NCI-H1092 treated with DMSO at 0.1 percent for 48 hours (cell line): ENCODE measurements around the gene PBX3.
"Not testable (repeated sequence)": the region's sequence is repeated elsewhere in the genome, so short reads cannot be mapped to it uniquely, and the experiment has no call there.

Experiments used
- DNase-seq: peaks from one replicate; lab custom pipeline; 2025; lab: John Stamatoyannopoulos, UW

The PBX3 gene

GRCh38 chr9:125822902-125823301, 75.7 kb downstream of the PBX3 start:
- no peak for DNase-seq

- not testable (repeated sequence) for DNase-seq
Measured at GRCh38 chr9:125823874-125824406, 76.8 kb downstream of the PBX3 start.

- DNase-seq: no peak
Measured at GRCh38 chr9:125825762-125826161, 78.6 kb downstream of the PBX3 start.

- no peak for DNase-seq
Measured at GRCh38 chr9:125826850-125827249, 79.7 kb downstream of the PBX3 start.

- no peak for DNase-seq
Measured at GRCh38 chr9:125829743-125830142, 82.6 kb downstream of the PBX3 start.

GRCh38 chr9:125831054-125831453, 83.9 kb downstream of the PBX3 start:
- no peak for DNase-seq

GRCh38 chr9:125831616-125832015, 84.4 kb downstream of the PBX3 start:
- DNase-seq: no peak

GRCh38 chr9:125835655-125836054, 88.5 kb downstream of the PBX3 start:
- DNase-seq: no peak

- no peak for DNase-seq
Measured at GRCh38 chr9:125839317-125839716, 92.1 kb downstream of the PBX3 start.

GRCh38 chr9:125841444-125841843, 94.3 kb downstream of the PBX3 start:
- DNase-seq: no peak

- no peak for DNase-seq
Measured at GRCh38 chr9:125842242-125842641, 95.1 kb downstream of the PBX3 start.

- peak; percentile 93 for DNase-seq
Measured at GRCh38 chr9:125843646-125844045, 96.5 kb downstream of the PBX3 start.

GRCh38 chr9:125844611-125845010, 97.4 kb downstream of the PBX3 start:
- no peak for DNase-seq

GRCh38 chr9:125845271-125845808, 98.2 kb downstream of the PBX3 start:
- no peak for DNase-seq

GRCh38 chr9:125847735-125848134, 100.6 kb downstream of the PBX3 start:
- no peak for DNase-seq

- DNase-seq: no peak
Measured at GRCh38 chr9:125850106-125850632, 103.0 kb downstream of the PBX3 start.

- peak; percentile 38 for DNase-seq
Measured at GRCh38 chr9:125850763-125851162, 103.6 kb downstream of the PBX3 start.

GRCh38 chr9:125851979-125852378, 104.8 kb downstream of the PBX3 start:
- DNase-seq: peak; percentile 87

- DNase-seq: no peak
Measured at GRCh38 chr9:125852386-125852785, 105.2 kb downstream of the PBX3 start.

- DNase-seq: no peak
Measured at GRCh38 chr9:125854553-125855275, 107.5 kb downstream of the PBX3 start.

- DNase-seq: no peak
Measured at GRCh38 chr9:125856331-125856730, 109.2 kb downstream of the PBX3 start.

GRCh38 chr9:125861405-125862058, 114.4 kb downstream of the PBX3 start:
- DNase-seq: no peak

- DNase-seq: no peak
Measured at GRCh38 chr9:125863923-125864322, 116.8 kb downstream of the PBX3 start.
